KOPT-K1 (cell line): ENCODE measurements around the gene HJV.

Source experiments
- H3K27ac ChIP-seq: fragments of 200-600 bp; sonication (generic); 2 replicates; pipeline ENCODE4 v1.5.1; 2016; ENCODE audit warnings: antibody characterized with exemption, mild to moderate bottlenecking, low read depth, low read length; ENCODE audit not compliant: poor library complexity, severe bottlenecking
- H3K36me3 ChIP-seq: fragments of 200-600 bp; sonication (generic); 2 replicates; pipeline ENCODE4 v1.5.1; 2017; ENCODE audit warnings: antibody characterized with exemption, mild to moderate bottlenecking, low read length, moderate library complexity; ENCODE audit not compliant: insufficient read depth
- H3K9me3 ChIP-seq: fragments of 200-600 bp; sonication (generic); 2 replicates; pipeline ENCODE4 v1.5.1; 2017; ENCODE audit warnings: antibody characterized with exemption, low read length, mild to moderate bottlenecking; ENCODE audit not compliant: insufficient read depth, poor library complexity, severe bottlenecking

Gene HJV

GRCh38 chr1:145977486-145978470 is 43.8 kb downstream of the HJV start:
- peak overlapping the region; percentile 72 for H3K27ac ChIP-seq
- no peaks in the 10 kb centered on the region for H3K9me3 ChIP-seq
- H3K36me3 ChIP-seq, result no peaks in the 10 kb centered on the region

DNA sequence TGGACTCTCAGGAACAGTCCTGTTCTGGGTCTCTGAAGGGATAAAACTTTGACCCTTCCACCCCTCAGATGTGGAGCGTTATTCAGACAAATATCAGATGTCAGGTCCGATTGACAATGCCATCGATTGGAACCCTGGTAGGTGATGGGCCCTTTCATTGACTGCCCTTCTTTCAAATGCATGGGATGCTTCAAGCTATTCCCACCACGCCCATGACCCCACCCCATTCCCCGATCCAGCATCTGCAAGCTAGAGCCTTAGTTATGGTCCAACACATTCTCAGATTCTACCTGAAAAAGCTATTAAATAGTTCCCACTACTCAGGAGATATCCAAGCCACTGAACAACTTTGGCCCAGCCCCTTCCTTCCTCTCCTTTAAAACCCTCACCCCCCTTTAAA is 44.5 kb downstream of the HJV start:
- Histone ChIP-seq H3K36me3 (no peaks in the 10 kb centered on the region), H3K27ac (peak overlapping the region; percentile 72), H3K9me3 (no peaks in the 10 kb centered on the region)

DNA sequence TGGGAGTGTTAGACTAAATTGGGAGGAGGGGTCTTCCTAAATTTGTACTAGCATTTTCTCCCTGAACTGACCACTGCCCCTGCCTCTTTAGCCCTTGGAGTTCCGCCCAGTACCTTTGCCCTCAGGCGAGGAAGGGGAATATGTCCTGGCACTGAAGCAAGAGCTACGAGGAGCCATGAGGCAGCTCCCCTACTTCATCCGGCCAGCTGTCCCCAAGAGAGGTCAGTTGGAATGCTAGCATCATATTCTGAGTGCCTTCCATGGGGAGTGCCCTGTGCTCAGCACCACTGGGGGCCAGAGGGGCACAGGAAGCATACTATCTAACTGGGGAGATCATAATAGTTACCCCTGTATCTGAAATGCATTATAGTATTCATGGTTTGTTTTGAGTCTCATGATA is 46.3 kb downstream of the HJV start:
- no peaks in the 10 kb centered on the region for H3K36me3 ChIP-seq

DNA sequence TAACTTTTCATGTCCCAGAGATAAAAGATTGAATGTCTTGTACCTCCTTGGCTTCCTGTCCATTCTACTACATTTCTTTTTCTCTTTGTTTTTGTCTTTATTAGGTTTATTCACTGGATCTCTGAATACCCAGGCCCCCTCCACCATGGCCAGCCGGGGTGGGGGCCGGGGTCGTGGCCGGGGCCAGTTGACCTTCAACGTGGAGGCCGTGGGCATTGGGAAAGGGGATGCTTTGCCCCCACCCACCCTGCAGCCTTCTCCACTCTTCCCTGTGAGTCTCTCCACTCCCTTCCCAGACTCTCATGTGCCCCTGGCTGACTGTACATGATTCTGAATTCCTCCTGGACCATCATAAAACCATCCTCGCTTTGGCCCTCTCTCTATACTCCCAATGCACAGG is 46.8 kb downstream of the HJV start:
- no peaks in the 10 kb centered on the region for H3K36me3 ChIP-seq
- no peak overlapping the region for H3K27ac ChIP-seq
- no peaks in the 10 kb centered on the region for H3K9me3 ChIP-seq

More for the DNA sequence above, 46.3 kb downstream of the HJV start:
- Histone ChIP-seq H3K27ac (no peak overlapping the region), H3K9me3 (no peaks in the 10 kb centered on the region)

DNA sequence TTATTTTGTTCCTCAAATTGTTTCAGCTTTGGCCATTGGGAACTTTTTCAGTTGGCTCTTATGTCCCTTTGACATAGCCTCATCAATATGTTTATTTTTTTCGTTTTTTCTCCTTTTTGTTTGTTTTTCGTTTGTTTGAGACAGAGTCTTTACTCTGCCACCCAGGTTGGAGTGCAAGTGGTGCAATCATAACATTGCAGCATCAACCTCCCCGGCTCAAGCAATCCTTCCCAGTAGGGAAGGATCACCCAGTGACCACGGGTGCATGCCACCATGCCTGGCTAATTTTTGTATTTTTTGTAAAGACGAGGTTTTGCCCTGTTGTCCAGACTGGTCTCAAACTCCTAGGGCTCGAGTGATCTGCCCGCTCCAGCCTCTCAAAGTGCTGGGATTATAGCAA is 49.0 kb downstream of the HJV start:
- peaks cover 3% of the 10 kb centered on the region for H3K9me3 ChIP-seq
- H3K27ac ChIP-seq, result no peak overlapping the region
- H3K36me3 ChIP-seq, result no peaks in the 10 kb centered on the region
